ENCODE results near the gene FCHSD2. TPM values are rescaled to one million over a fixed set of nuclear protein-coding genes. Genes with fewer than 3 reads are reported as not detected.
"Not testable (repeated sequence)": the region's sequence is repeated elsewhere in the genome, so short reads cannot be mapped to it uniquely, and the experiment has no call there.

FCHSD2 gene
- total RNA-seq, 2 donors from 2014 or later: 56.5 to 75.3 TPM

GRCh38 chr11:73124800-73125199 lies 17.3 kb downstream of the FCHSD2 start:
- Histone ChIP-seq H3K27me3 (replicated peaks; ENCODE audit: insufficient read depth) (no peaks in the 10 kb centered on the region), H3K4me1 (ENCODE audit: control insufficient read depth in 1 of 2, low read depth in 2 of 2) (peaks cover 13 to 26% of the 10 kb centered on the region in 2 donors), H3K27ac (no peak overlapping the region), H3K4me3 (no peak overlapping the region), H3K9me3 (no peaks in the 10 kb centered on the region), H3K36me3 (no peaks in the 10 kb centered on the region)
- ATAC-seq (ENCODE audit: insufficient number of reproducible peaks, low FRiP score, low read depth): no peak
- DNase-seq (ENCODE audit: low spot score): no peak
- TF ChIP-seq CTCF (IDR thresholded peaks at IDR 0.05): no peak

- peaks cover 13 to 32% of the 10 kb centered on the region in 2 donors for H3K4me1 ChIP-seq (ENCODE audit: control insufficient read depth in 1 of 2, low read depth in 2 of 2)
- DNase-seq (ENCODE audit: low spot score); H3K36me3 ChIP-seq; H3K27ac ChIP-seq; ATAC-seq (ENCODE audit: insufficient number of reproducible peaks, low FRiP score, low read depth); H3K9me3 ChIP-seq; H3K27me3 ChIP-seq (replicated peaks; ENCODE audit: insufficient read depth); H3K4me3 ChIP-seq: not testable (repeated sequence)
These were observed 18.2 kb downstream of the FCHSD2 start for GRCh38 chr11:73123892-73124291.

- Histone ChIP-seq H3K36me3 (no peaks in the 10 kb centered on the region), H3K4me1 (ENCODE audit: control insufficient read depth in 1 of 2, low read depth in 2 of 2) (peaks cover 4 to 19% of the 10 kb centered on the region in 2 donors), H3K27ac (no peak overlapping the region), H3K9me3 (no peaks in the 10 kb centered on the region), H3K4me3 (no peak overlapping the region), H3K27me3 (replicated peaks; ENCODE audit: insufficient read depth) (no peaks in the 10 kb centered on the region)
- no peak for ATAC-seq (ENCODE audit: insufficient number of reproducible peaks, low FRiP score, low read depth)
- no peak for DNase-seq (ENCODE audit: low spot score)
- no peak for TF ChIP-seq CTCF (IDR thresholded peaks at IDR 0.05)
These were observed 20.4 kb downstream of the FCHSD2 start for GRCh38 chr11:73121692-73122091.

GRCh38 chr11:73117071-73117470 lies 25.0 kb downstream of the FCHSD2 start:
- Histone ChIP-seq H3K36me3 (no peaks in the 10 kb centered on the region), H3K4me1 (ENCODE audit: control insufficient read depth in 1 of 2, low read depth in 2 of 2) (peaks cover 0 to 11% of the 10 kb centered on the region in 2 donors), H3K27me3 (replicated peaks; ENCODE audit: insufficient read depth) (no peaks in the 10 kb centered on the region), H3K9me3 (no peaks in the 10 kb centered on the region), H3K4me3 (no peak overlapping the region), H3K27ac (no peak overlapping the region)
- no peak for DNase-seq (ENCODE audit: low spot score)
- ATAC-seq (ENCODE audit: insufficient number of reproducible peaks, low FRiP score, low read depth): no peak
- TF ChIP-seq CTCF (IDR thresholded peaks at IDR 0.05): no peak

- ATAC-seq (ENCODE audit: insufficient number of reproducible peaks, low FRiP score, low read depth): no peak
- Histone ChIP-seq H3K4me1 (ENCODE audit: control insufficient read depth in 1 of 2, low read depth in 2 of 2) (peaks cover 0 to 11% of the 10 kb centered on the region in 2 donors), H3K9me3 (no peaks in the 10 kb centered on the region), H3K27me3 (replicated peaks; ENCODE audit: insufficient read depth) (no peaks in the 10 kb centered on the region), H3K4me3 (no peak overlapping the region), H3K27ac (no peak overlapping the region), H3K36me3 (no peaks in the 10 kb centered on the region)
- TF ChIP-seq CTCF (IDR thresholded peaks at IDR 0.05): no peak
- no peak for DNase-seq (ENCODE audit: low spot score)
These were observed 25.5 kb downstream of the FCHSD2 start for GRCh38 chr11:73116636-73117035.

- ATAC-seq (ENCODE audit: insufficient number of reproducible peaks, low FRiP score, low read depth) (no peak), DNase-seq (ENCODE audit: low spot score) (no peak)
- H3K4me3 ChIP-seq: no peak overlapping the region
- TF ChIP-seq CTCF (IDR thresholded peaks at IDR 0.05): no peak
- no peaks in the 10 kb centered on the region for H3K9me3 ChIP-seq
- H3K36me3 ChIP-seq: no peaks in the 10 kb centered on the region
- no peaks in the 10 kb centered on the region for H3K27me3 ChIP-seq (replicated peaks; ENCODE audit: insufficient read depth)
- no peak overlapping the region for H3K27ac ChIP-seq
- peaks cover 0 to 6% of the 10 kb centered on the region in 2 donors for H3K4me1 ChIP-seq (ENCODE audit: control insufficient read depth in 1 of 2, low read depth in 2 of 2)
These were observed 27.3 kb downstream of the FCHSD2 start for GRCh38 chr11:73114835-73115220.

Data from thoracic aorta (tissue), 2 donors.